ENCODE data around the gene PSMA6.

The PSMA6 gene

DNA sequence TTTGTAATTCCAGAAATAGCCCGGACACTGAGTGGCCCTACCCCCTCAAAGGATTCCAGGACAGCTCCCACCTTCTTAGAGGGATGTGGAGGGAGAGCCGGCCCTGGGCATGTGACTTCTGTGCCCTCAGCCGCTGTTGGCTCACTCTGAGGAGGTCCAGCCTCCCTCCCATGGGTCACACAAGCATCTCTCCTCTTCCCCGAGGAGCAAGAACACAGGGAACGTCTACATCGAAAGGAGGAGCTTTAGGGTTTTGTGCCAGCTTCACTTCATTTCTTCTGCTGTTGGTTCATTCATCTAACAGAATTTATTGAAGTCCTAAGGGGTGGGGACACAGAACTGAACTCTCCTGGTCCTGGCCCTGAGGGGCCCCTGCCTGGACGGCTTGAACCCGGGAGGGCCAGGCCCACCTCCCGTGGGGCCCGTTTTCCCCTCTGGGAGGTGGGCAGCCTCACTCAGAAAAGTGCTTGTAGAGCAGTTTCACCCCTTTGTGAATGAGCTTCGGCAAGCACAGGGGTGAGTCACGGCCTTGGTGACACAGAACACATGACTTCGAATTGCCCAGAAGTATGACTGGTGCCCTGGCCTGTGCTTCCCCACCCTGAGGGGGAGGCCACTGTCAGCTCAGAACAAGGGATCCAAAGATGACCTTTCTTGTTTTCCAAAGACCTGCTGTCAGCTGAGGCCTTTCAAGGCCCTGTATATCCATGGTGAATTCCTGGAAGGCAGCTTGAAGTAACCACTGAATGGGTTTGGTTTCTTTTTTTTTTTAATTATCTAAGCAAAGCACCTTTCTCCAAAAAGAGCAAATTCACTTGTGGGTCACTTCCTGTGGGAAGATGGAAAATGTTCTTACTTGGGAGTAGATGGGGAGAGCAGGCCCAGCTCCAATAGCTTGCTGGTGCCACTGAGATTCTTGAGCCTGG is 73.2 kb downstream of the PSMA6 start:
- DNase-seq (ENCODE audit: extremely low read depth in 1 of 2, low read depth in 1 of 2) = peak; percentile 16 to 35

- no peak for DNase-seq (ENCODE audit: extremely low read depth in 1 of 2, low read depth in 1 of 2)
Observed at GRCh38 chr14:35366056-35366451, 73.9 kb downstream of the PSMA6 start.

DNA sequence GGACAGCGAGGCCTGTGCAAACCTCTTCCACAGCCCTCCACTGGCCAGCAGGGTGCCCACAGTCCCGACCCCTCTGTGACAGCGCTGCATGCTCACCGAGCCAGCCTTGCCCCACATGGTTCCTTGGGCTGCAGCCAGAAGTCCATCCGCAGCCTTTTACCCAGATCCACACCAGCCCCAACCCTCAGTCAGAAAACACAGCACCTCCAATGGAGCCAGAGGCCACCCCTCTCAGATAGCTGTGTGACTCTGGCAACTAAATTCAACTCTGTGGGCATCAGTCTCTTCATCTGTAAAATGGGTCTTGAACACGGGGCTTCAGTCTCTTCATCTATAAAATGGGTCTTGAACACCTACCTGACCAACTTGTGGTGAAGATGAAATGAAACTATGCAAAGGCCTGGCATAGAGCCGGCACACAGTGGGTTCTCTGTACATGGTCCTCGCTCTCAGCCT is 74.4 kb downstream of the PSMA6 start:
- DNase-seq (ENCODE audit: extremely low read depth in 1 of 2, low read depth in 1 of 2) = no peak

GRCh38 chr14:35367056-35367372 is 74.8 kb downstream of the PSMA6 start:
- DNase-seq (ENCODE audit: extremely low read depth in 1 of 2, low read depth in 1 of 2) = no peak

All from activated CD8-positive, alpha-beta memory T cell treated with anti-CD3 and anti-CD28 coated beads for 1 hour (primary cell).